Putamen (tissue), 1 donor: ENCODE measurements around the gene SLC9A9.
"Not testable (repeated sequence)": the region's sequence is repeated elsewhere in the genome, so short reads cannot be mapped to it uniquely, and the experiment has no call there.

Experiments used
- DNase-seq: peaks from one replicate; pipeline ENCODE4 v3.0.0-alpha.2; 2016; ENCODE audit warnings: low spot score

Gene SLC9A9

GRCh38 chr3:143755978-143756377 lies 92.3 kb downstream of the SLC9A9 start:
- no peak for DNase-seq

- DNase-seq: no peak
Observed at GRCh38 chr3:143754090-143754489, 94.2 kb downstream of the SLC9A9 start.

DNA sequence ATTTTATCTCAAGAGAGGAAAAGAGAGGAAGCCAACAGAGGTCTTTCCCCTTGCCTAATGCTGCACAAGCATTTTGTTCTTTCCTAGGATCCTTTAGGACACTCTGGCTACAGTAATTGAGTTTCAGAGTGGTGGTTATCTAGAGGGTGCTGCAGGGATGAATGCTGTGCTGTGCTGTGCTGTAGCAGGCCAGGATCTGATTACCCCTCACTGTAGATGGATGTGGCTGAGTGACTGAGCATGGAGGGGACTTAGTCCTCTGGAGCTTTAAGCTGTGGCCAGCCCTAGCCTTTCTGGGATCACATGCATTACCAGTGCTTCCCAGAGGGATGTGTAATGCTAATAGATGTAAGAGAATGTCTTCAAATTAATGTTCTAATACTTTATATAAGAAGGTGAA lies 94.8 kb downstream of the SLC9A9 start:
- no peak for DNase-seq

- no peak for DNase-seq
Observed at GRCh38 chr3:143753006-143753405, 95.3 kb downstream of the SLC9A9 start.

GRCh38 chr3:143751643-143752178 lies 96.6 kb downstream of the SLC9A9 start:
- DNase-seq: no peak

GRCh38 chr3:143750841-143751240 lies 97.4 kb downstream of the SLC9A9 start:
- DNase-seq: no peak

DNA sequence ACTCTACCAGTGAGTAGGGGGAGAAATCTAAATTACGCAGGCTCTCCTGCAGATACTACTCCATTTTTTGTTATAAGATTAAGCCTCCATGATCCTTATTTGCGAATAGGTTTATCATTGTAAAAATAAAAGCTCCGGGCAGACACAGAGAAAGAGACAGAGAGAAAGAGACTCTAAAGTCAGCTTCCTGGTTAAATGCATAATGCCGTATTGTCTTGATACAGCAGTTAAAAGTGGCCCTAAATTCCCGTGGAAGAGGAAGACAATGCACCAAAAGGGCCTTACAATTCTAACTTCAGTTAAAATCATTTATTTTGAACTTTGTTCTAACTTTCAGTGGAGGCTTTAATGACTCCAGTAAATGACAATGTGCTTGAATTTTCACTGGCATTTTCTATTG lies 98.3 kb downstream of the SLC9A9 start:
- no peak for DNase-seq

DNA sequence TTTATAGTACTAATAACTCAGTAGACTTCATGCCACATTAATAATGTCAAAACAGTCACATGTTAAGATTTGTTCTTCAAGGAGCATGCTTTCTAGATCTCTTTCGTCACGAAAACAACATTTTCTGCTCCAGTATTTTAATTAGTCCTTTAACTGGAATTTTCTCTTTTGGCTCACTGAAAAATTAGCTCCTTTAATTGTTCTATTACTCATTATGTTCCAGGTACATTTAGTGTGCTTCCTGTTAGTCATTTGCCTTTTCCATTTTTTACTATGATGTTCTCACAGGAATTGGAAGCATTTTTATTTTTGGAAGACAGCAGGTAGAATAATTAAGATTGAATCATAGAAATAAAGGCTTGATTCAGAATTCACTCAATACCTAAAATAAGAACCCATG lies 111.2 kb downstream of the SLC9A9 start:
- peak; percentile 13 for DNase-seq

DNA sequence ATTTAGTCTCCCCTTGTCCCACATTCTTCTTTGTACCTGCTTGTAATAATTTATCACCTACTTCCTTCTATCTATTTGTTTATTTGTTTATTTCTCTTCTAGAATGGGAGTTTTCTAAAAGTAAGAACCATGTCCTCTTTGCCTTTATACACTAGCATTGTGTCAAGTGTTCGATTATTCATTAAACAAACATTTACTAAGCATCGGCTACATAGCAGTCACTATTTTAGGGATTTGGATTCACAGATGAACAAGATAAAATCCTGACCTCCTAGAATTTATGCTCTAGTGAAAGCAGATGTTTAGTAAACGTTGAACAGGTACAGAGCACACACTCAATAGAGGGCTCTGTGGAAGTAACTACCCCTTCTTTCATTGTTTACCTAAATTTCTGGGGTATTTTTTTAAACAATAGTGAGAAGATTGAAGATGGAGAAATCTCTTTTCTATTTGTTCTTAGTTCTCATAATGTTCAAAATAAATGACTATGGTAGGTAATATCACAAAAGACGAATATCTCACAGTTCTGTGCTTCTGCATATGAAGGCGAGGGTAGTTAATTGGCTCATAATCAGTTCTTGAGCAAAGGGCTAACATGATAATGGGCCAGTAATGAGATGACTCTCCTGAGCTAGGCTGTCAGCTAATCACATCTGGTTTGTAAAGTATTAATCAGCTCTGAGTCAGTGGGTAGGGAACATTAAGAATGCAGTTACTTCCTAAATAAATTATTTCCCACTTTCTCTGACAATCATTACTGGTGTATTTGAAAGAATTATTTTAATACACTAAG lies 111.9 kb downstream of the SLC9A9 start:
- DNase-seq: no peak

GRCh38 chr3:143731776-143732175 lies 116.5 kb downstream of the SLC9A9 start:
- DNase-seq: no peak

- DNase-seq: no peak
Observed at GRCh38 chr3:143731320-143731719, 116.9 kb downstream of the SLC9A9 start.

DNA sequence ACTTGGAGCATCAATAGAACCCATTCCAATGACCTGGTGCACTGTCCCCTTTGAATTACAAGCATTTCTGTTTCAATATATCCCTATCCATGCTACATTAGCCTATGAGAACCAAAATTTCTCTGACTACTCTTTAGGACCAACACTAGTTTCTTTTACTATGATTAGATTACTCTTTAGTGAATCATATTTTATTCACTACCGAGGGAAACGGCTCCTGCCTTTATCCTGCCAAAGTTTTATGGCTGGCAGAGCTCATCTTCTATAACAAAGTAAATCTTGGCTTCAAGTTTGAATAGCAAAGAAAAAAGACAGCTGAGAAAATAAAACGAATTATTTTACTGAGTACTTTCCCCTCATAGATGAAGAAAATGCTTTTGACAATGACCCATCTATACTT lies 120.9 kb downstream of the SLC9A9 start:
- no peak for DNase-seq

GRCh38 chr3:143726727-143727126 lies 121.5 kb downstream of the SLC9A9 start:
- DNase-seq: no peak

GRCh38 chr3:143720381-143720780 lies 127.9 kb downstream of the SLC9A9 start:
- no peak for DNase-seq

DNA sequence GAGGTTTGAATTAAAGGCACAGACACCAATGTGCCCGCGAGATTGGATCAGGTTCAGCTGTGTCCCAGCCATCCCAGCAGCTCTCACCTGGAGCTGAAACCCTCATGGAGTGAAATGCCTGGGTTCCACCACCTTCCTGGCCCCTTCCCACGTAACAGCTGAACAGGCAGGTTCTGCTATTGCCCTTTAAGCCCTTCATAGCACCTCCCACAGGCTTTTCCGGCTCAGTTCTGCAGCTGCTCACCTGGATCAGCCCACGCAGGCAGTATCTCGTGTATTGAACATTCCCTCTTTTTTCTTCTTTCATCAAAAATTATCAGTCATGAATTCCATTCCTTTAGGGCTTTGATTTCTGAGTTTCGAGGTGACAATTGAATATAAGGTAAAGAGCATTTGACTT lies 129.8 kb downstream of the SLC9A9 start:
- DNase-seq: no peak

DNA sequence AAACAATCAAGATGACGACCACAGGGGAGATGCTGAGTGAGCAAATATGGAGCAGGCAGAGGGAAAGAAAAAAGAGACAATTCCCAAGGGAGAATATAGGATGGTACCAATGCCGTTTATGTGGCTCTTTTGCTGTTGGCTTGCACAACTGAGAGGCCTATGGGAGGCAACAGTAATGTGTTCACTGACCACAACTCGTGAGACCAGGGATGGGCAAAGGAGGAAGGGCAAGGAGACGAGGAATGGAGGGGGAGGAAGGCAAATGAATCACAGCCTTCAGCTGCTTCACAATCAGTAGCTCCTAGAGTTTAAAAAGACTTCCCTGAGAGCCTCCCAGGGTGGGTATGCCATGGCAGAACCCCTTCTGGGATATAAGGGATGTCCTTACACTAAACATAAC lies 131.5 kb downstream of the SLC9A9 start:
- no peak for DNase-seq

- DNase-seq: no peak
Observed at GRCh38 chr3:143712522-143712921, 135.7 kb downstream of the SLC9A9 start.

- DNase-seq: no peak
Observed at GRCh38 chr3:143707848-143708247, 140.4 kb downstream of the SLC9A9 start.

DNA sequence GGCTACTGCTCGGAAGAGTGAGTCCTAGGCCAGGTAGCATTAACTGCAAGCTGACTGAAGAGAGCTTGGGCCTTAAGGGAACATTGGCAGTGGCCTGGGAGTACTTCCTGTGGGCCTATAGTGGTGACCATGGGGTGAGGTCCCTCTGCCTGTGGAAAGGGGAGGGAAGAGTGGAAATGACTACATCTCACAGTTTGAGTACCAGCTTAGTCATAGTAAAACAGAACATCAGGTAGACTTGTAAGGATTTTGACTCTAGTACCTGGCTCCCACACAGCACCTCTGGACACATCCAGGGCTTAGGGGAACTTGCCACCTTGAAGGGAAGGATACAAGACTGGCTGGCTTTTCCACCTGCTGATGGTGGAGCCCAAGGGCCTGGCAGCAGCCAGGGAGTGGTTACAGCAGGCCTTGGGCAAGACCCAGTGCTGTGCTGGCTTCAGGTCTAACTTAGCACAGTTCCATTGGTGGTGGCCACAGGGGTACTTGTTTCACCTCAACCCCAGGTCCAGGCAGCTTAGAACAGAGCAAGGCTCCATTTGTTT lies 147.8 kb downstream of the SLC9A9 start:
- no peak for DNase-seq

GRCh38 chr3:143699424-143699823 lies 148.8 kb downstream of the SLC9A9 start:
- DNase-seq: no peak

- DNase-seq: no peak
Observed at GRCh38 chr3:143698682-143699303, 149.5 kb downstream of the SLC9A9 start.

GRCh38 chr3:143697975-143698374 lies 150.3 kb downstream of the SLC9A9 start:
- no peak for DNase-seq

DNA sequence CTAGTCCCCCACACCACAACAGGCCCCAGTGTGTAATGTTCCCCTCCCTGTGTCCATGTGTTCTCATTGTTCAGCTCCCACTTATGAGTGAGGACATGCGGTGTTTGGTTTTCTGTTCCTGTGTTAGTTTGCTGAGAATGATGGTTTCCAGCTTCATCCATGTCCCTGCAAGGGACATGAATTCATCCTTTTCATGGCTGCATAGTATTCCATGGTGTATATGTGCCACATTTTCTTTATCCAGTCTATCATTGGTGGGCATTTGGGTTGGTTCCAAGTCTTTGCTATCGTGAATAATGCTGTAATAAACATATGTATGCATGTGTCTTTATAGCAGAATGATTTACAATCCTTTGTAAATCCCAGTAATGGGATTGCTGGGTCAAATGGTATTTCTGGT lies 152.9 kb downstream of the SLC9A9 start:
- not testable (repeated sequence) for DNase-seq
